Measurements from ENCODE around the gene SORBS1.

The SORBS1 gene

DNA sequence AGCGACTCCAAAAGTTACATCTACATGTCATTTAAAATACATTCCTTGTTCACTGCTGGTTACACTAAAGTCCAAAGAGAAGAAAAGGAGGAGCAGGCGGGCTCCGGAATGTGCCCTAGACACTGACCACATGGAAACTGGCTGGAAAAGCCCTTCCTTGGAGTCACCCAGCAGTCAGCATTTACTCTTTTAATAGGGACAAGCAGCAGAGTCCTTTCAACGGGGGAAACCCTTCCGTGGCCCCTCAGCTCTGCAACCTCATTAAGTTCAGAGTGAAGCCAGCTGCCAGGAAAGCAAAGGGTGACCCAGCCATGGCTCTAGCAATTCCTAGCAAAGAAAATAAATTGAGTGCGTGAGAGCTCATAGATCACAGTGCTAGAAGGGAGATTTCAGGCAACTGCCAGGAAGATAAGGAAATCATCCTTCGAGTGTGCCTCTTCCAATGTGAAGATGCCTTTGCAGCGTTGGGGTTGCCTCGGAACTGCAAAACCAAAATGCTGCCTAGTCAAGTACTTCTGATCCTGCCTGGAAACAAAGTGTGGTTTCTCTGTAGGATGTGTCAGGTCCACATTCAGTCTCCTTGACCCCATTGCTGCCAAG lies 101.6 kb downstream of the SORBS1 start:
- DNase-seq = no peak

DNA sequence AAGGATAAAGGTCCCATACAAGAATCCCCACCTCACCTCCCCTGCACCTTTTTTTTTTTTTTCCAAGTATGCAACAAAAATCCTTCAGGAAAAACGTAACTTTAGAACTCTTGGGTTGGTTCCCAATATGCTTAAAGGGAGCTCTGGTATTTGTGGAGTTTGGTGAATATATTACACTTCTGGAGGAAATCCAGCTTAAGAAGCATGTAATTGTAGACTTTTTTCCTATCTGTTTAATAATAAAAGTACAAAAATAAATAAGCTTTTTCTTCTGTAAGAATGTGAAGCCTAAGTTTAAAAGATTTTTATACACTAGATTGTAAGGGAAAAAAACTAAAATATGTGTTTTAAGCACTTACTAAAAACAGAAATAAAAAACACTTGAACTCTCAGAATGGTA lies 102.3 kb downstream of the SORBS1 start:
- no peak for DNase-seq

DNA sequence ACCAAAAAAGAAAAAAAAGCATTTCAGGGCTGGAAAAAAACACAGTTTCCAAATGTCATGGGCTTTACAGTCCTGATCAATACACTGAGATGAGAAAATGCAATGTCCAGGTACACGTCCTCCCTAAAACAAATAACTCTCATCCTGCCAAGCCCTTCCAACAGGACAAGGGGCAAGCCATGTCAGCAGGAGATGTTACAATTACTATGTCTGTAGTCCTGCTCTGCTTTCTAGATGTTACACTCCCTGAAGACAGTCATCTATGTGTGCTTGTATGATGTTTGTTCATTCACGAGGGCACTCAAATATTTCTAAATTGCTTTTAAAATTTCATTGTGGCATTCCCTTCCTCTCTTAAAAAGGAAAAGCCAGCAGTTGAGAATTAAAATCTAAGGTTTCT lies 103.2 kb downstream of the SORBS1 start:
- no peak for DNase-seq

DNA sequence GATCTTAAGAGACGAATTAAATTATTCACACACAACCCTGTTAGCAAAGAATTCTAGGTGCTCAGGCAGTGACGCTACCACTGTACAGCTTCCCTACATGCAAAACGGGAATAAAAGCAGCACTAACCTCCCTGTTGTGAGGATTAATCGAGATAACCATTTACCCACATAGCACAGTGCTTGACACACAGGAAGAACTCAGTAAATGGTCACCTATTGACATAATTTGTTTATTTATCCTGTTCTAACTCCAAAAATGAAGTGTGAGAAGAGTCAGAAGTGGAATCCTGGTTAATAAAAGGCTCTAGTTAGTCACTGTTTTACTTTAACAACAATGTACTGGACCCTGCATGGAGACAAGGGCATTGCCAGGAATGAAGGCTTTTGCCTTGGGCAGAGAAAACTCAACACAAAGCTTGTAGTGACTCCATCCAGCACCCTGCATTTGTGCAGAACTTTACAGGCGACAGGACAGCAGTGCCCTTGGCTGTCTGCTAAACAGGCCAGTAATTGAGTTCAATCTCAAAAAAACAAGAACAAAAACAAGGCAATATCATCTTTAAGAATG lies 103.8 kb downstream of the SORBS1 start:
- no peak for DNase-seq

DNA sequence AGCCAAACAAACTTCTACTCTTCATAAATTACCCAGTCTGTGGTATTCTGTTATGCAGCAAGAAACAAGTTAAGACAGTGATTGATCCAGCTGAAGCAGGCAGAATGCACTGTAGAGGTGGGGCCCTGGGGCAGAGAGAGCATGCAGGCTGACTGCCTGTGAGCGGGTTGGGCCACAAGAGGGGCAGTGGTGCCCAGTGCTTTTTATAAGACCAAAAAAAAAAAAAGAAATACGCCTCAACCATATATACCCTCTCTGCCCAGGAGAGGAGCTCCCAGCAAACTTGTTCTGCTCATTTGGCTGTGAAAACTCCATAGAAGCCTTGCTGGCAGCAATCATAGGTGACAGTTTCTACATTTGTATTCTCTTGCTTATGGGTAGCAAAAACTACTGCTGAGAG lies 104.7 kb downstream of the SORBS1 start:
- DNase-seq = no peak

DNA sequence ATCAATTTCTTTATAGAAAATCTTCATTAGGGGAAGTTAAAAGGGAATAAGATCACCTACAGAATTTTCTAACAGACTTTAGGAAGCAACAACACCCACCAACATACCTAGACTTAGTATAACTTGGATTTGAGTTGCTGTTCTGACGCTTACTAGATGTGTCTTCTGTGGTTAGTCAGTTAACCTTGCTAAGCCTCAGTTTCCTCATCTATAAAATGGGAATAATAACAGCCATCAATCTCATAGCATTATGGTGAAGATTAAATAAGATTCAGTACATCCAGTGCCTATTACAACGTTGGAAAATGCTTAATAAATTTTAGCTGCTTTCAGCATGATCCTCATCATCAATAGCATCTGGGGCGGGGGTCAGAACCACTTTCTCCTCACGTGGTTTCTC lies 106.2 kb downstream of the SORBS1 start:
- no peak for DNase-seq

DNA sequence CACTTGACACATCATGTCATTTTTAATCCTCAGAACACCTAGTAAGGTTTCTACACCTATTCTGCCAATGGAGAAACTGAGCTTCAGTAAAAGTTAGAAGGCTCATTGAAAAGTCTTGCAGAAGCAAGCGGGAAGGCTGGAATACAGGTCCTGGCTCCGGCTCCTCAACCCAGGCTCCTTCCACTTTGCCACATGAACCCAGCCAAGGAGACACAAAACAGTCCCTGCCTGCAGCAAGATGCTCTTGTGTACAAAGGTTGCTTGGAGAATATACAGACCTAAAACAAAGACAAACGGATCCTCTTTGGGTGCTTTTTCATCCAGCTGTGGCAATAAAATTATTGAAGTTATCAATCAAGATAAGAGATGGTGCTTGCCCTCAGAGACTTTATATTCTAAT lies 106.8 kb downstream of the SORBS1 start:
- DNase-seq = no peak

DNA sequence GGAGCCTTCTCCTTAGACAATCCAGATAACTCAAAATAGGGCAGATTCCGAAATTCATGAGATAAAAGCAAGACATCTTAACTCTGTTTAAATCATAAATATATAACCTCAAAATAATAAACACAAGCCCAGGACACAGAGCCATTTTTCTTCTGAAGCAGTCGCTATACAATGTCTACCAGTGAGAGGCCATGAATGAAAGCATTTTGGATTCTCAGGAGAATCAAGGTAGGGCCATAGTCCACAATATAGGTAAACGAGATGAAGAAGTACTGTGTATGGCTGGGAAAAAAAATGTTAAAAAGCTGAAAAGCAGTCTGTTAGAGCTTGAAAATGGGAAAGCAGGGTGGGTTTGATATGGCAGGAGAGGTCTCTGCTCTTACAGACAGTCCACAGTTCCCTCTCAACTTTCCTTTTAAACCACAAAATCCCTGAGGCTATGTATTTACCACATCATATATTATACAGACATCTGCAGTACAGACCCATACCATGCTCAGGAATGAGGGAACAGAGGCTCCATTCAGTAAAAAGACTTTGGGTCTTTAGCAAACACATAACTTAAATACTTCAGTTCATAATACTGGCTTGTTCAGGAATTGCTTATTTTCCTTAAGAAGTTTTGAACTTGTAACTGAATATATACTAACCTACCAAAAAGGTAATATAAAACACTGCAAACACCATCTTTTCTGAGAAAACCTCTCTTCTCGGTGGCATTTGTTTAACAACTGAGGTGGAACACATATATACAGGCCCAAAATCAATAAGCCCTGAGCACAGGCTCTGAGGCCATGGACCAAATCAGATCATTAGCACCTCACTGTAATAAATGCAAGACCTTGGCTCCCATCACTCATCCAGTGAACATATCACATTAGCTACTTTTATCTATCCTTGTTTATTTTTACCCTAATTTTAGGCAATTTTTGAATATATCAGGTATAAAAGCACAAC lies 109.3 kb downstream of the SORBS1 start:
- peak; percentile 52 for DNase-seq

DNA sequence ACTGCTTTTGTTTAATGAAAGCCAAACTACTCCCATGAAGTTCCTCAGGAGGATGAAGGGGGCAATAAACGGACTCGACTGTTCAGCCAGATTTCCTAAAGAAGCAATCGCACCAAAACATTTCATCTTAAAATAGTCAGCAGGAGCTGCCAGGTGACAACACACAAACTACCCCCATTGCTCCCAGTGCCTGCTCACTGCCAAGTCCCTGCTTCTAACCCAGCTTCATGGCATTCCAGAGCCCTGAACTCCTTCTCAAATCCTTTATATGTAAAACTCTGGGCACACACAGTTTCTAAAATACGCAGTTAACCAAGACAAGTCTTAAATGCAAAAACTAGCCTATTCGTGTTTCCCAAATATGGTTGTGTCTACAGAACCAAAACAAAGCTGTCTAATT lies 110.0 kb downstream of the SORBS1 start:
- no peak for DNase-seq

DNA sequence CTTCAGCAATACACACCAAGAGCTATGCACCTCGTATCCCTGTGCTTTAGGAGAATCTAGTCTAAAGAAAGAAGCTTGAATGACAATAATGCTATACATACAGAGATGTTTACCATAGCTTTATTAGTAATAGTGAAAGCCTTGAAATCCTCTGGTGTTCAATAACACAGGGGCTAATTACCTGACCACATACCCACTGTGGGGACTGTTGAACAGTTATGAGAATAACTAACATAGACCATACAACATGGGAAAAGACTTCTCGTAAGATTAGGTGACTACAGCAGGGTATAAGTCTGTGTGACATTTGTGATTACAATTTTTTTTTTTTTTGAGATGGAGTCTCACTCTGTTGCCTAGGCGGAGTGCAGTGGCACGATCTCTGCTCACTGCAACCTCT lies 111.0 kb downstream of the SORBS1 start:
- no peak for DNase-seq

DNA sequence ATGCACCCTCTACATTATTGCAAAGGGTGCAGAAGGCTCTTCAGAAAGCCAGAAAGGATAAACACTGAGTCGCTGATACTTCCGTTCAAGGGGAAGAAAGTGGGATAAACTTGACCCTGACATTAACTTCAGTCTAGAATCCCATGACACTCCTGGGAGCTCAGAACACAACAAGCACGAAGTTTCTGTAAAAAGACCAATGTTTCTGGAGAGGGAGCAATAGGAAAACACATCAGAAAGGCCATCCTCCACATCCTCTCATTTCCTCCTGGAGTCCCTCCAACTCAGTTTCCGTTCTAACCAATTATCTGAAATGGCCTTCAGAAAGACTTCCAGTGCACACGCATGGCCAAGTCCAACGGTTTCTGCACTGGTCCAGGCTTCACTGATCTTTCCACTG lies 113.5 kb downstream of the SORBS1 start:
- no peak for DNase-seq

DNA sequence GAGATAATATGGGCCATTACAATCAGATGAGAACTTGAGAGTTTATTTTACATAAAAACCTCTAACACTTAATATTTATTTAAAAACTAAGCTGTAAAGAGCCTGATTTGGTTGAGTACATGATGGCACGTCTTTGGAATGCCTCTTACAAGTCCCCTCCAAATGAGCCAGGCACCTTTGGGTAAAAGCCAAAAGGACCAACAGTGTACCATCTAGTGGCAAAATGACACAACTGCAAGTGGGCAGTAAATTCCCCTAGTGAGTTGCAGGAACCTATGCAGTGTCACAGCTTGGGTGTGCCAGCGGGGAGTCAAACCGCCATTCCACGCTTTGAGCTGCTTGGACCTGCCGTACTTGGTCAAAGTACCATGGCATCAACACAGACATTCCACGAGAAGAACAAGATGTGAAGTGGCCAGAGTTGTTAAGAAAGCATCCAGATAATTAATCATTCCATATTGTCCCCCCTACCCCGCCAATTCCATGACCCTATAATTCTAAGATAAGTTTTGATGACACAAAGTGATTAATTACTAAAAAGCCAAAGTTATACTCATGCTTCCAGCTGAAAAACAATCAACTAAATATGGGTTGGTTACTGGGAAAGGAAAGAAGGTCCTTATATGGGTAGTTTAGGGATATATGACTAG lies 115.2 kb downstream of the SORBS1 start:
- peak; percentile 70 for DNase-seq

DNA sequence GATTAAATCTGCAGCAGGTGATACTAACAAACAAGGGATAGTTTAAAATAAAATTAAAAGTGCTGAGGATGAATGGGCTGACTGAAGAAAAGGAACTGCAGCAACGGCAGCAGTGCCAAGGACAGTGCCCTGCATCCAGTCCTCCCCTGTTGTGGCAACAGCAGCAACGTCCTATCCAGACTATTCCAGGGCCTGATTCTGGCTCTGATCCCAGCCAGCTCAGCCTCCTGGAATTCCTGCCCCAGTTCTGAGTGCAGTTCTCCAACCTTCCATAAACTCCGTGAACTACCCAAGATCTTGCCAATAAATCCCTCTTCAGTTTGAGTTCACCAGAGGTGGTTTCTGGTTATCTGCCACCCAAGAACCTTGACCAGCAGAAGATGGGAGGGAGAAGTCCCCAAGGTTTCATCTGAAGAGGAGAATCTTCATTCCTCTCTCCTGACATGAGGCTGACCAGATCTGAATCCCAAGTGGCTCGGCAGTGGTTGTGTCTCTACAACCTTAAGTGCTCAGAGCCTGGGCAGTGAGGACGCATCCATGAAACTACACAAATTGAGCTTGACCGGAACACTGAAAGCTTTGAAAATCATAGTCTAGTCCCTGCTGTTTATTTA lies 115.8 kb downstream of the SORBS1 start:
- DNase-seq = peak; percentile 78

DNA sequence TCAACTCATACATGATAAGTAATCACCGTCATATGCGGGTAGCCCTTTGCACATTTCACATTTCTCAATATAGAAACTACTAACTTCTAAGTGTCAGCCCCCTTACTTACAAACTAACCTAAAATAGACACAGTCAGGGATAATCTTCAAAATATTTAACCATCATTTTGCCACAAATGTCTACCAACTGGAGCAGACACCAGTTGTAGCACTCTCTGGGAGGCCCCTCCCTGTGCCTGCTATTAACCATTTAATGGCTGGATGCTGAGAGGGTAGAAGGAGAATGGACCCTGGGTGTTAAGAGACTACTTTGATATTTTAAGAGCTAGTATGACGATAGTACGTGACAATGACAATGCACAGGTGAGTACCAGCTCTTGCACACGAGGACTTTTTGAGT lies 116.4 kb downstream of the SORBS1 start:
- no peak for DNase-seq

DNA sequence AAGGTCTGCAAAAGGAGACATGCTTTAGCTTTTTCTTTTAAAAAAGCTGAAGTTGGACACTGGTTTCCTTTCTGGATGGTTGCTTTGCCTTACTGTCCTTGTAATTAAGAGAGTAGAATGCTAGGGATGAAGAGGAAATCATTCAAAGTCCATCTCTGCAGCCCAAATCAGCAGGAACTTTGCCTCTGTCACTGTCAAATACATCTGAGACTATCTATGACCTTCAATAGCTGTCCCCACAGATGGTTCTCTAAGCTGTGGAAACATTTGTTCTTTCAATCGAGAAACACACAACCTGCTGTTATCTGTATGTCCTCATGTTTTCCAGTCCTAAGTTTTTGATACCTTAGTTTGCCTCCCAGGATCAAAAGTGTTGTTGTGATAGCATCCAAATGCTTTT lies 117.5 kb downstream of the SORBS1 start:
- DNase-seq = no peak

DNA sequence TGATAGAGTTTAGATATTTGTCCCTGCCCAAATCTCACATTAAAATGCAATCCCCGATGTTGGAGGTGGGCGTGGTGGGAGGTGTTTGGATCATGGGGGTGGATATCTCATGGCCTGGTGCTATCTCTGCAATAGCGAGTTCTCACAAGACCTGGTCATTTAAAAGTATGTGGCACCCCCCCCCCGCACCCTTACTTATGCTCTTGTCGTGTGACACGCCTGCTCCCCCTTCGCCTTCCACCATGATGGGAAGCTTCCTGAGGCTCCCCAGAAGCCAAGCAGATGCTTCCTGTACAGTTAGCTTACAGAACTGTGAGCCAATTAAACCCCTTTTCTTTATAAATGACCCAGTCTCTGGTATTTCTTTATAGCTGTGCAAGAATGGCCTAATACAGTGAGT lies 118.8 kb downstream of the SORBS1 start:
- no peak for DNase-seq

DNA sequence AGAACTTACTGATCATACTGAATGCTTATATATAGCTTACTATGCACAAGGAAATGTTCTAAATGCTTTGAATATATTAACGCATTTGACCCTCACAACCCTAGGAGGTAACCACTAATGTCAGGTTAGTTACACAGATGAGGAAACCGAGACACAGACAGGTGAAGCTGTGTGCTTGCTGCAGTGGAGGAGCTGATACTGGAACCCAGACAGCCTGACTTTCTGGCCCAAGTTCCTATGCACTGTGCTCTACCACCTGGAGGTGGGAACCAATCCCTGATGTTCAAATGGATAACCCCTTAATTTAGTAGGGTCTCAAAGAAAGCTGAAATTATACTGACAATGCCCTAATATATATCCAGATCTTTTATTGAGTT lies 119.6 kb downstream of the SORBS1 start:
- DNase-seq = no peak

DNA sequence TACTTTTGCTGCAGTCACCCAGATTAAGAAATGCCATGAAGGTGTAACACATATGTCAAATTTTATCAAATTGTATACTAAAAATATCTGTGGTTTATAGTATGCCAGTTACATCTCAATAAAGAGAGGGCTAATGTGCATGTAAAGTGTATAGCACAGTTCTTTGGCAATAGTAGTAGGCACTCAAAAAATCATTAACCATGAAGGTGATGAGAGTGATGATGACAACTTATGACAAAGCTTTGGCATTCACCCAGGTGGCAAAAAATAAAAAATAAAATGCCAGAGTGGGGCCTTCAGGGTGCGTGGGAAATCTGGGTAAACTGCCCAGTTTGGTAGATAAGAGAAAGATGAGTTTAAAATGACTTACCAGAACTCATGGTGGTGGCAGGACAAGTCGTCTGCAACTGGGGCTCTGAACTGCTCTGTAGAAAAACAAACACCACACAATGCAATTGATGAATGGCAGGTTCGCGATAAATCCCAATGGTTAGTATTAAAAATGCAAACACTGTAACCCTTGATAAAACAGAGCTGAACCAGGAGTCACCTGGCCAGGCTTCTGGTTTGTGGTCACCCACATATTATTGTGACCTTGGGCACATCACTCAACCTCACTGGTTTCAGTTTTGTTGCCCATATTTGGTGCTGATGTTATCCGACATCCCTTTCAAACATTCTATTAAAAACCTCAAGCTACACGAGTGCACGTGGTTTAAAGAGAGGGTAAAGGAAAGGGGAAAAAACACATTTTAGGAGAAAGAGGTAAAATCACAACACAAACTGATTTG lies 120.2 kb downstream of the SORBS1 start:
- DNase-seq = no peak

DNA sequence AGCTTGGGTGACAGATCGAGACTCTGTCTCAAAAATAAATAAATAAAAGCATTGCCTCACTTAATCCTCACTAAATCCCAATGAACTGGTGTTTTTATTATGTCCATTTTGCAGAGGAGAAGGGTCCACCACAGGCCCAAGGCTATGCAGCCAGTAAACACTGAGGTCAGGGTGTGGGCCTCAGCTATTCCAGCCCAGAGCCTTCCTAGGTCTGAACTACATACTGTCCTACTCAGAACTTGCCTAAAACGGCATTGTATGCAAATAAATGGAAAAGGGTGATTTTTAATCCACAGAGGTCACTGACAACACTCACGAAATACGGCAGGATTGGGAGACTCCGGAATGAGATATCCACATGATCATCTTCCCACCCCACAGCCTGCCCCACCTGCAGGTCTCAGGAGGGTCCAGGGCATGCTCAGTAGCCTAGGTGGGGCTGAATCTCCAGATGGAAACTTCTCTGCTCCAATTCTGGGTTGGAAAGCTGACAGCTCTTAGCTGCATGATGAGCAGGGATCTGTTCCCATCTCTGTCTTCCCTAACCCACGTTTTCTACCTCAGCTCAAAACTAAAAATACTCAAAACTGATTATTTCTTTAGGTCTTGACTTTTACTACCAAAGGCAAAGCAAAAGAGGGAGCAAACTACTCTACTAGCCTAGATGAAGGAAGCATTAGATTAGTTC lies 121.0 kb downstream of the SORBS1 start:
- DNase-seq = no peak

DNA sequence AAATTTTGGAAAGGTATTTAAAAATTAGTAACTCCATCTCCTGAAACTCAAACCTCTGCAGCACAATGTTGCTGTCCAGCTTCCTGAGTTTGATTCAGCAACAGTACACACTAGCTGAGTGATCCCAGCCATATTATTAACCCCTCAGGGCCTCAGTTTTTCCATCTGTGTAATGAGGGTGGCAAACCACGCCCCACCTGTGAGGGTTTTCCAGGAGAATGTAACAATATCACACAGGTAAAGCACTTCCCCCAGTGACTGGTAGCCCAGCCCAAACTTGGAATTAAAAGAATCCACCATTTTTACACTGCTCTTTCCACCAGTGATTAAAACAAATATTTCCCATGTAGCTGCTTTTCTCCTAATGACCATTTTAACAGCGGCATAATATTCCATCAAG lies 122.4 kb downstream of the SORBS1 start:
- DNase-seq = no peak

DNA sequence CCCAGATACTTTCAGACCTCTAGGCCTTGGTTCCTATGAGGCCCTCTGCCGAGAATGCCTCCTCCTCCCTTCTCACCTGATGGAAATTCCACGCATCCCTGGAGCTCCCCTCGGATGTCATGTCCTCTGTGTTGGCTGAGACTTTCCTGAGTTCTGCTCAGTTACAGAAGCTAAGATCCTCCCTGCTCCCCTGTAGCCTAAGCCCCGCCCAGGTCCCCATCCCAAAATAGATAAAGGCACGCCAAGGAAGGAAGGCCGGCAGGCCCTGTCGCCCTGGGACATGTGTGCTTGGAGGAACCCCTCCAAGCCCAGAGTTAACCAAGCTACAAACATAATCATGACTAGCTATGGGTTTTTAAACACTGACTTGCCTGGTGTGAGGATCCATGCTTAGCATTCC lies 123.5 kb downstream of the SORBS1 start:
- no peak for DNase-seq
